Activated B cell treated with CpG ODN at 0.5 μM for 24 hours (primary cell): ENCODE results near the gene GPR33. TPM values are rescaled to one million over a fixed set of nuclear protein-coding genes. Genes with fewer than 3 reads are reported as not detected.
"Not testable (repeated sequence)": the region's sequence is repeated elsewhere in the genome, so short reads cannot be mapped to it uniquely, and the experiment has no call there.

Experiments used
- ATAC-seq: fragments of 200-7000 bp; cut with Tn5 transposase; one replicate; pipeline ENCODE4 v1.10.0; 2021; ENCODE audit warnings: low read depth, mild to moderate bottlenecking, moderate library complexity
- CTCF ChIA-PET: fragments of 350-600 bp; sonication (Branson Sonifier 250); formaldehyde crosslinking; loops from one replicate; lab custom pipeline; 2021; ENCODE audit warnings: antibody characterized with exemption; lab: Charles Lee
- POLR2A ChIA-PET: fragments of 350-600 bp; sonication (Branson Sonifier 250); formaldehyde crosslinking; loops from one replicate; lab custom pipeline; 2021; ENCODE audit warnings: antibody characterized with exemption; lab: Charles Lee
- DNase-seq: peaks from one replicate; pipeline ENCODE4 v3.0.0; 2022
- H3K27ac Mint-ChIP-seq: one replicate; pipeline ENCODE4 v1.8.0; 2020; ENCODE audit warnings: mixed read lengths
- H3K27me3 Mint-ChIP-seq: one replicate; pipeline ENCODE4 v1.8.0; 2021; ENCODE audit warnings: mixed read lengths
- H3K36me3 Mint-ChIP-seq: one replicate; pipeline ENCODE4 v1.8.0; 2021; ENCODE audit warnings: low read depth, mixed read lengths
- H3K4me1 Mint-ChIP-seq: one replicate; pipeline ENCODE4 v1.8.0; 2021; ENCODE audit warnings: mixed read lengths
- H3K4me3 Mint-ChIP-seq: one replicate; pipeline ENCODE4 v1.8.0; 2020; ENCODE audit warnings: mild to moderate bottlenecking, mixed read lengths
- H3K9me3 Mint-ChIP-seq: one replicate; pipeline ENCODE4 v1.8.0; 2020; ENCODE audit warnings: mixed read lengths
- CTCF ChIP-seq: fragments of 200-600 bp; IDR thresholded peaks from one replicate; pipeline ENCODE4 v1.8.0; 2022; ENCODE audit warnings: antibody characterized with exemption, mild to moderate bottlenecking
- intact Hi-C: fragments of 100-400 bp; cut with micrococcal nuclease; formaldehyde crosslinking; loops from one replicate; pipeline ENCODE4 v1.15.1; 2024
- total RNA-seq: library from RNA; stranded (reverse); gene quantifications from 2 replicates; pipeline ENCODE4 v1.2.3, GENCODE V29; 2022

GPR33 gene
- total RNA-seq, 1 donor from 2014 or later = not detected

DNA sequence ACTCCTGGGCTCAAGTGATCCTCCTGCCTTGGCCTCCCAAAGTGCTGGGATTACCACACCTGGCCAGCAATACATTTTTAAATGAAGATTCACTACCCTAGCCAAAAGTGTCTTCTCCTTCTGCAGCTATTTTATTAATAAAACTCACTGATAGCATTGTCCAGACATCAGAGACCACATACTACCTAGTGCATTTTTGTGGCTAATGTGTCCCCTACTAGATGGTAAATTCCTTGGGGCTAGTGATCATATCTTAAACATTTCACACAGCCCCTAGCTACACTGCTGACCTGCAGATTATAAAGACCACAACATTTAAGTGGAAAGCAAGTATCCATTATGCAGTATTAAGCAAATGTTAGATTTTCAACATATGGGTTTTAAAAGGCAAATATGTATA lies 47.6 kb downstream of the GPR33 start:
- H3K4me1 Mint-ChIP-seq = peaks cover 5% of the 10 kb centered on the region
- no peak for ATAC-seq
- no peaks in the 10 kb centered on the region for H3K9me3 Mint-ChIP-seq
- ChIA-PET CTCF (no interaction called here), POLR2A (no interaction called here)
- H3K36me3 Mint-ChIP-seq = peaks cover 8% of the 10 kb centered on the region
- intact Hi-C loops = no loop called here
- H3K27ac Mint-ChIP-seq = no peak overlapping the region
- H3K27me3 Mint-ChIP-seq = no peaks in the 10 kb centered on the region
- DNase-seq = no peak
- no peak for TF ChIP-seq CTCF
- no peak overlapping the region for H3K4me3 Mint-ChIP-seq

GRCh38 chr14:31439561-31439960 lies 48.3 kb downstream of the GPR33 start:
- no peak overlapping the region for H3K4me3 Mint-ChIP-seq
- intact Hi-C loops = no loop called here
- POLR2A ChIA-PET = no interaction called here
- no peak for TF ChIP-seq CTCF
- no peaks in the 10 kb centered on the region for H3K9me3 Mint-ChIP-seq
- DNase-seq (no peak), ATAC-seq (no peak)
- H3K4me1 Mint-ChIP-seq = peaks cover 5% of the 10 kb centered on the region
- H3K36me3 Mint-ChIP-seq = peaks cover 8% of the 10 kb centered on the region
- H3K27ac Mint-ChIP-seq = no peak overlapping the region
- CTCF ChIA-PET = no interaction called here
- no peaks in the 10 kb centered on the region for H3K27me3 Mint-ChIP-seq

DNA sequence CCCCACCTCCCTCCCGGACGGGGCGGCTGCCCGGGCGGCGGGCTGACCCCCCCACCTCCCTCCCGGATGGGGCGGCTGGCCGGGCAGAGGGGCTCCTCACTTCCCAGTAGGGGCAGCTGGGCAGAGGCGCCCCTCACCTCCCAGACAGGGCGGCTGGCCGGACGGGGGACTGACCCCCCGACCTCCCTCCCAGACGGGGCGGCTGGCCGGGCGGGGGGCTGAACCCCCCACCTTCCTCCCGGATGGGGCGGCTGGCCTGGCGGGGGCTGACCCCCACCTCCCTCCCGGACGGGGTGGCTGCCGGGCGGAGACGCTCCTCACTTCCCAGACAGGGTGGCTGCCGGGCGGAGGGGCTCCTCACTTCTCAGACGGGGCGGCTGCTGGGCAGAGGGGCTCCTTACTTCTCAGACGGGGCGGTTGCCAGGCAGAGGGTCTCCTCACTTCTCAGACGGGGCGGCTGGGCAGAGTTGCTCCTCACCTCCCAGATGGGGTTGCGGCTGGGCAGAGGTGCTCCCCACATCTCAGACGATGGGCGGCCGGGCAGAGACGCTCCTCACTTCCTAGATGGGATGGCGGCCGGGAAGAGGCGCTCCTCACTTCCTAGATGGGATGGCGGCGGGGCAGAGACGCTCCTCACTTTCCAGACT lies 50.7 kb downstream of the GPR33 start:
- H3K27me3 Mint-ChIP-seq = not testable (repeated sequence)

GRCh38 chr14:31435276-31435675 lies 52.6 kb downstream of the GPR33 start:
- TF ChIP-seq CTCF = no peak
- intact Hi-C loops = no loop called here
- no peaks in the 10 kb centered on the region for H3K27me3 Mint-ChIP-seq
- no peak overlapping the region for H3K4me3 Mint-ChIP-seq
- H3K9me3 Mint-ChIP-seq = peaks cover 6% of the 10 kb centered on the region
- ATAC-seq (no peak), DNase-seq (no peak)
- no peak overlapping the region for H3K27ac Mint-ChIP-seq
- ChIA-PET CTCF (no interaction called here), POLR2A (interaction anchor here (0.9 to 1.2 kb wide), 2 partner anchors 14 to 22 kb away, joined by 3 read pairs; partner anchors contain the start of genes DTD2 and HEATR5A)
- peaks cover 5% of the 10 kb centered on the region for H3K4me1 Mint-ChIP-seq
- H3K36me3 Mint-ChIP-seq = peaks cover 9% of the 10 kb centered on the region

More for the DNA sequence above, 50.7 kb downstream of the GPR33 start:
- intact Hi-C loops, H3K27ac Mint-ChIP-seq, H3K9me3 Mint-ChIP-seq, H3K4me3 Mint-ChIP-seq, CTCF ChIA-PET, ATAC-seq, H3K4me1 Mint-ChIP-seq, DNase-seq, H3K36me3 Mint-ChIP-seq: not testable (repeated sequence)
- POLR2A ChIA-PET = interaction anchor here (0.7 kb wide), 1 partner anchor 468 kb away, joined by 6 read pairs; no protein-coding TSS in a partner anchor

Other genes starting within 250 kb of the GPR33 start
- gene HEATR5A, start 67.5 kb downstream of the GPR33 start, total RNA-seq = 11.1 and 13.2 TPM in 2 replicates
- 19.8 and 21.3 TPM in 2 replicates for gene DTD2, start 30.5 kb downstream of the GPR33 start, total RNA-seq
- 11.7 and 11.9 TPM in 2 replicates for gene NUBPL, start 73.4 kb upstream of the GPR33 start, total RNA-seq